Stimulated activated CD4-positive, alpha-beta T cell treated with anti-CD3 and anti-CD28 coated beads, Interleukin-1b, Interleukin-23, amount 100 ng/mL, for 48 hours (primary cell): ENCODE results near the gene GALNT18.
"Not testable (repeated sequence)": the region's sequence is repeated elsewhere in the genome, so short reads cannot be mapped to it uniquely, and the experiment has no call there.

Source experiments
- DNase-seq: peaks from one replicate; pipeline ENCODE4 v3.0.0-alpha.2; 2020

GALNT18 gene

DNA sequence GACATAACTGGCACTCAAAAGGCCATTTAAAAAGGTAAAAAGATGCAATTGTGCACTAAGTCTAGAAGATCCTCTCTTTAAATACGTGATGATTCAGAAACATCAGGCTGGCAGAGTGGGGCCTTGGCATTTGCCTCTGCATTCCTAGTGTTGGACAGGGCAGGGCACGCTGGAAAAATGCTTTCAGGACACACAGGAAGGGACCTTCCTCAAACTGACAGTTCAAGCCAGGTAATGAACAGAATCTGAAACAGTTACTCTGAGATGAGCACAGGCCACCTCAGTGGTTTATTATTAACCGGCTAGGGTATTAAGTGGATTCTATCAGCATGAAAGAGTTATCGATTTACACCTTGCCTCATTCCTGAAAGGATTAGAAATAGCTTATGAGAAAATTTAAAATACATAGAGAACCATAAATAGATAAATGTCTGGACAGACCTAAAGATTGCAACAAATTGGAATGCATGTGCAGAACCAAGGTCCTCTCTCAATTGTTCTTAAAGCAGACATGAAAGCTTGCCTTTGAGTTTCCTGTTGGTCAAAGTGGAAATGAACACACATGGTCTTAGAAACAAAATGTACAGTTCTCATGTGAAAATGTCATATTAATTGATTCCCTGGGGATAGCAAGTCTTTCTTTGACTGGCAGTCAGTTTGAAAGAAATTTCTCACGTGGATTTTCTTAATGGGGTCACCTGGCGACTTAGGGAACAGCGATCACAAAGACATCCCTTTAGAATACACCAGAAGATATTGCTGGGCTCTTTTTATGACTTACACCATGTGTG lies 247.3 kb downstream of the GALNT18 start:
- DNase-seq, result no peak

GRCh38 chr11:11373934-11374333 lies 247.9 kb downstream of the GALNT18 start:
- no peak for DNase-seq

DNA sequence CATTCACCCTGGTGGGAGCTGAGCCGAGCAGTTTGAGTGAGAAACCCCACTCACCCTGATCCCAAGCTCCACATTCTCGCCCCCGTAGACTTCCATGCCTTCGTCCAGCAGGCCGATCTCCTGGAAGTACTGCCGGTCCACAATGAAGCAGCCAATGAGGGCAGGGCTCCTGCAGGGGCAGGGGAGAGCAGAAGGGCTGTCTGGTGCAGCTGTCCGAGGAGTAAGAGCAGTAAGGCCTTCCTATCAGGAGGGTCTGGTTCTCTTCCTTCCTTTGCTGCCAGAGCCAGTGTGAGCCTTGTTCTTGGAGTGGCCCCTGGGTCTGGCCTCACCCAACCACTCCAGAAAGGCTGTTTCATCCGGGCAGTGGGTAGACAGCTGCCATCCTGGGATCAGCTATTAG lies 249.3 kb downstream of the GALNT18 start:
- no peak for DNase-seq

GRCh38 chr11:11370962-11371303 lies 250.9 kb downstream of the GALNT18 start:
- no peak for DNase-seq

GRCh38 chr11:11370255-11370961 lies 251.4 kb downstream of the GALNT18 start:
- no peak for DNase-seq

- no peak for DNase-seq
Observed at GRCh38 chr11:11366793-11367192, 255.0 kb downstream of the GALNT18 start.

GRCh38 chr11:11363674-11364073 lies 258.1 kb downstream of the GALNT18 start:
- no peak for DNase-seq

DNA sequence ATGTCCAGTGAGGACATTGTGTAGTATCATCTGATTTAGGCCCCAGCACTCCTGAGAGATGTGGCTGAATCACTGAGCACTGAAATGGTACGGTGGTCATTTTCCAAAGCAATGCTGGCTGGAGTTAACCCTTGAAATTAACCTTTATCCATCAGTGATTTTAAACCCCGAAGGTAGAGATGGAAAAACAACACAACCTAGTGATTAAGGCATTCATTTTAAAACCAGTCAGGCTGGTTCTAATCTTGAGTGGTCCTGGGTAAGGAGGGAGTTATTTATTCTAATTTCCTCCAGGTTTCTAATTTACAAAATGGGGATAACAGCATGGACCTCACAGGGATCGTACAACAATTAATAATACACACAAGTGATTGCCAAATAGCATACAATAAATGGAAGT lies 262.2 kb downstream of the GALNT18 start:
- no peak for DNase-seq

GRCh38 chr11:11356842-11357241 lies 265.0 kb downstream of the GALNT18 start:
- DNase-seq, result no peak

- not testable (repeated sequence) for DNase-seq
Observed at GRCh38 chr11:11352878-11353277, 268.9 kb downstream of the GALNT18 start, which contains the start of gene CSNK2A3. TSS of gene CSNK2A3 (minus strand) at chr11:11353250. CDS start at chr11:11353119, 131 bp downstream.

GRCh38 chr11:11351851-11352250 lies 270.0 kb downstream of the GALNT18 start:
- not testable (repeated sequence) for DNase-seq

GRCh38 chr11:11351042-11351586 lies 270.7 kb downstream of the GALNT18 start:
- no peak for DNase-seq

- no peak for DNase-seq
Observed at GRCh38 chr11:11349870-11350337, 271.9 kb downstream of the GALNT18 start.

- no peak for DNase-seq
Observed at GRCh38 chr11:11349106-11349825, 272.5 kb downstream of the GALNT18 start.

DNA sequence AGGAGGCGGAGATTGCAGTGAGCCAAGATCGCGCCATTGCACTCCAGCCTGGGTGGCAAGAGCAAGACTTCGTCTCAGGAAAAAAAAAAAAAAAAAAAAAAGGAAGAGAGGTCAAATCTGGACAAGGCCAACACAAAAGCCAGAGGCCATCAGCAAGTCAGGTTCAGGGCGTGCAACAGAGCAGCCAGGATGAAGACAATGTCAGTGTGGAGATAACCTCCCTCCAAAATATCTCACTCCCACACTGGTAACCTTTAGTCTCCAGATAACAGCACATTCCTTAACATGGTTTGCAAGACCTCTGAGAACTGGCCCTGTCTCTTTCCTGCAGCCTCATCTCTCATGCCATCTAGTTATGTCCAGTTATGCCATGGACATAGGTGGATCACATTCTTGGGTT lies 273.5 kb downstream of the GALNT18 start:
- DNase-seq, result no peak

- no peak for DNase-seq
Observed at GRCh38 chr11:11347592-11347991, 274.2 kb downstream of the GALNT18 start.

- DNase-seq, result no peak
Observed at GRCh38 chr11:11346303-11346702, 275.5 kb downstream of the GALNT18 start.

DNA sequence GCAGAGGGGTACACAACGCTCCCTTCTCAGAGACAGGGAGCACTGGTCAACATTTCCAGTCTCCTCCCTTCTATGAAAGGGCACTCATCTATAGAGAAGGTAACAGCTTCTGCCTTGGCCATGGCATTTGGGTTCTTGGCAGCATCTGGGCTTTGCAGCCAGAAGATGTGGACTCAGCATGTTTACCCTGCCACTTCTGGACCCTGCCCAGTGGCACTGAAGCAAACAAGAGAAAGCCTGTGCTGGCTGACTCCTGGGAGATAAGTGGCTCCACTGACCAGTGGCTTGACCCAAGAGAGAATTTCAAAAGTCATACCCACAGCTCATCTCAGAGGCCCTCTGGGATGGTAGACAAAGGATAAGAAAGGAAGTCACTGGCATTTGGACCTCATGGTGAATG lies 276.7 kb downstream of the GALNT18 start:
- DNase-seq, result no peak

DNA sequence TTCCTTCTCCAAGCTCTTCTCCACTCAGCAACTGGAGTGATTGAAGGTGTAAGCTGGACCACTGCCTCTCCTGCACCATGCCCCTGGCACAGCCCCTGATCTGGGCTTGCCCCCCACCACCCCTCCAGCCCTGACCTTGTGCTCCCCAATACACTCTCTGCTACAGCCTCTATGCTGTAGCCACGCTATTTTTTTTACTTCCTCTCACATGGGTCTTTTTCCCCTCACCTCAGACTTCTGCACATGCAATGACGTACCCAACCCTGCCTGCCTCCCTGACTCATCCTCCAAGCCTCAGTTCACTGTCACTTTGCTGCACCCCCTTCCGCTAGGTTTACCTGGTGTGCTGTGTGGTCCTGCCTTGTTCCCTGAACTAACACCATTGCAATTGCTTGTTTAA lies 277.8 kb downstream of the GALNT18 start:
- DNase-seq, result peak; percentile 2

- DNase-seq, result no peak
Observed at GRCh38 chr11:11338304-11338703, 283.5 kb downstream of the GALNT18 start.

GRCh38 chr11:11336664-11337063 lies 285.1 kb downstream of the GALNT18 start:
- no peak for DNase-seq

DNA sequence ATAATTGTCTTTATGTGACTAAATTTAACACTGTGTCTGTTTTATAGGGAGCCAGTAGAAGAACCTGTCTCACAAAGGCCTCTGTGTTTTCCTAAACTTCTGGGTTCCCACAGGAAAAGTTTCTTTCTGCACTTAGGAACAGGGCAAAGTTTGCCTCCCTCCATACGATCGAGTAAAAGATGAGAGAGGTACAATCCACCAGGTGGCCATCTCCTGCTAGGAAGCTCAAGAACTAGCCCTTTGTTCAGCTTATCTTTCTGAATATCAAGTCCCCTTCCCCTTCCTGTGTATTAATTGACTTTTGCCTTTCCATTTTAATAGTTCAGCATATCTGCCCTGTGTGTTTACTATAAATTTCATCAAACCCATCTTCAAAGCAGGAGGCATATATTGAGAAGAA lies 286.8 kb downstream of the GALNT18 start:
- DNase-seq, result no peak

DNA sequence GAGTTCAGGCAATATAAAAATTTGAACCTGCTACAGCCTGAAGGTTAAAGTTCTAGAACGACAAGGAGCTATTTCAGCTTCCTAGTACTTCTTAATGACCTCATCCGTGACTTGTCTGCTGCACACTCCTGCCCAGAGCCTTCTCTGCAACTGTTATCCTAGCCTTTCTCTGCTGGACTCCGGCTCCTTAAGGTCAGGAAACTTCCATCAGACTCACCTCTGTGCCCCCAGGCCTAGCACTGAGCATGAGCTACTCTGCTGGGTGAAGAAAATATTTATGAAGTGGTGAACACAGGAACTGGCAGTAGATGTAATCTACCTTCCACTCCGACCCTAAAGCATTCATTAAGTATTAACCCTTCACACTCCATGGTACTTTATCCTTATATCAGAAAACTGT lies 287.2 kb downstream of the GALNT18 start:
- DNase-seq, result no peak
